Stomach (tissue), 9 donors: ENCODE results near the gene AK9. TPM values are rescaled to one million over a fixed set of nuclear protein-coding genes. Genes with fewer than 3 reads are reported as not detected.
"Not testable (repeated sequence)": the region's sequence is repeated elsewhere in the genome, so short reads cannot be mapped to it uniquely, and the experiment has no call there.

Experiments
- DNase-seq, 2 donors: peaks; one replicate each; pipeline versions ENCODE4 v3.0.0 to v3.0.0-alpha.2; 2013 to 2019
- H3K27ac ChIP-seq, 5 donors: fragments of 200-600 bp in 4 of 5; sonication (generic) in 4 of 5; one replicate each; pipeline ENCODE4 v1.5.1; 2013 to 2019; ENCODE audit warnings: mild to moderate bottlenecking in 1 of 5, moderate library complexity in 1 of 5
- H3K27me3 ChIP-seq, 3 donors: fragments of 200-600 bp; sonication (generic); one replicate each; pipeline ENCODE4 v1.5.1; 2017 to 2019; ENCODE audit warnings: mixed run types in 1 of 3
- H3K36me3 ChIP-seq, 4 donors: fragments of 200-600 bp; sonication (generic); 1 replicate in 3 of 4; 2 replicates in 1 of 4; pipeline ENCODE4 v1.5.1; 2016 to 2019
- H3K4me1 ChIP-seq, 4 donors: fragments of 200-600 bp; sonication (generic); one replicate each; pipeline ENCODE4 v1.5.1; 2016 to 2019
- H3K4me3 ChIP-seq, 4 donors: fragments of 200-600 bp; sonication (generic) in 3 of 4; one replicate each; pipeline ENCODE4 v1.5.1; 2016 to 2019; ENCODE audit warnings: mild to moderate bottlenecking in 1 of 4
- H3K9me3 ChIP-seq, 4 donors: fragments of 200-600 bp; sonication (generic); one replicate each; pipeline ENCODE4 v1.5.1; 2016 to 2019
- CTCF ChIP-seq, 7 experiments: fragments of 450-650 bp in 4 of 7; fragments of 200-600 bp in 3 of 7; sonication (generic) in 3 of 7; IDR thresholded peaks; one replicate each; pipeline ENCODE4 v1.5.1; 2016 to 2019; ENCODE audit warnings: antibody characterized with exemption in 7 of 7, control low read depth in 2 of 7, mild to moderate bottlenecking in 1 of 7
- EP300 ChIP-seq: sonication (generic); formaldehyde crosslinking; IDR thresholded peaks from one replicate; pipeline ENCODE4 v1.6.1; 2017; ENCODE audit warnings: antibody characterized with exemption
- POLR2A ChIP-seq, 4 donors: fragments of 450-650 bp; IDR thresholded peaks; one replicate each; pipeline ENCODE4 v1.6.1; 2016; ENCODE audit warnings: antibody characterized with exemption in 4 of 4, control low read depth in 2 of 4, mild to moderate bottlenecking in 1 of 4, moderate library complexity in 1 of 4
- POLR2AphosphoS5 ChIP-seq, 3 donors: sonication (generic); formaldehyde crosslinking; IDR thresholded peaks; one replicate each; pipeline ENCODE4 v1.6.1; 2016; ENCODE audit warnings: antibody characterized with exemption in 3 of 3
- WGBS, 5 donors: extraction: QIAGEN DNeasy Blood & Tissue Kit in 3 of 5; methylation state at CpG; one replicate each; pipeline versions ENCODE4 v1.1.5 to v1.1.7; 2013 to 2018; 5-methylcytosine and 5-hydroxymethylcytosine counted together
- intact Hi-C: fragments of 100-400 bp; cut with DNase I; formaldehyde crosslinking; loops from one replicate; pipeline ENCODE4 v1.15.1; 2023; ENCODE audit warnings: low total_unique reads
- polyA plus RNA-seq, 3 donors: library from polyadenylated mRNA; stranded (reverse); fragments of 200-250 nt; gene quantifications; one replicate each; pipeline ENCODE4 v1.2.3, GENCODE V29; 2013
- total RNA-seq, 5 donors: library from RNA; depleted of rRNA; stranded (reverse); fragments of >200 nt; gene quantifications; one replicate each; pipeline versions ENCODE4 v1.1.0 to v1.2.3, GENCODE V29; 2014 to 2016
- donor health status: healthy with polysubstance abuse.
- donor health status: Bipolar disorder and iron deficiency.
- donor health status: healthy.

Gene AK9
- total and polyA plus RNA-seq, 8 donors, result 3.8 to 20.3 (median 9.1) TPM

- Histone ChIP-seq H3K4me1 (peaks cover 12 to 28% (median 15%) of the 10 kb centered on the region in 4 donors), H3K9me3 (no peaks in the 10 kb centered on the region), H3K27me3 (no peaks in the 10 kb centered on the region), H3K4me3 (no peak overlapping the region), H3K36me3 (peaks cover 31 to 88% (median 76%) of the 10 kb centered on the region in 4 donors), H3K27ac (peak overlapping the region; percentile 44 to 80 (median 65))
- no peak for DNase-seq
- 44 to 61% (median 48%) methylated on average over 7 of the region's 7 CpGs for WGBS, 5 donors
- intact Hi-C loops, result no loop called here
- TF ChIP-seq POLR2AphosphoS5 (IDR thresholded peaks at IDR 0.05), result peak in 1 of 3 donors; percentile 21
- no peak for TF ChIP-seq POLR2A (IDR thresholded peaks at IDR 0.05)
Measured at GRCh38 chr6:109466212-109466923, 224.6 kb downstream of the AK9 start.

- Histone ChIP-seq H3K27me3 (no peaks in the 10 kb centered on the region), H3K27ac (peak overlapping the region; percentile 44 to 80 (median 65)), H3K9me3 (no peaks in the 10 kb centered on the region), H3K4me1 (peaks cover 13 to 32% (median 16%) of the 10 kb centered on the region in 4 donors), H3K4me3 (no peak overlapping the region), H3K36me3 (peaks cover 27 to 88% (median 74%) of the 10 kb centered on the region in 4 donors)
- TF ChIP-seq POLR2AphosphoS5 (IDR thresholded peaks at IDR 0.05) (peak in 1 of 3 donors; percentile 32), POLR2A (IDR thresholded peaks at IDR 0.05) (no peak)
- WGBS, 5 donors, result 34 to 60% (median 45%) methylated on average over 4 to 7 of the region's 7 CpGs
- DNase-seq, result peak; percentile 66 to 79
- intact Hi-C loops, result no loop called here
Measured at GRCh38 chr6:109465772-109466171, 225.2 kb downstream of the AK9 start.

- H3K27me3 ChIP-seq, result no peaks in the 10 kb centered on the region
- H3K27ac ChIP-seq, result no peak overlapping the region
- no peak overlapping the region for H3K4me3 ChIP-seq
- no peaks in the 10 kb centered on the region for H3K9me3 ChIP-seq
- no peak for DNase-seq
- intact Hi-C loops, result no loop called here
- H3K4me1 ChIP-seq, result peaks cover 27 to 55% (median 28%) of the 10 kb centered on the region in 4 donors
- 73 to 93% (median 80%) methylated on average over 1 of the region's 1 CpG for WGBS, 5 donors
- TF ChIP-seq POLR2A (IDR thresholded peaks at IDR 0.05) (no peak), CTCF (IDR thresholded peaks at IDR 0.05) (no peak), EP300 (no peak), POLR2AphosphoS5 (IDR thresholded peaks at IDR 0.05) (no peak)
- H3K36me3 ChIP-seq, result peaks cover 19 to 51% (median 38%) of the 10 kb centered on the region in 4 donors
Measured at GRCh38 chr6:109461733-109462526, 229.1 kb downstream of the AK9 start.

GRCh38 chr6:109461205-109461604 is 229.8 kb downstream of the AK9 start:
- intact Hi-C loops, H3K4me3 ChIP-seq, H3K27me3 ChIP-seq, H3K9me3 ChIP-seq, DNase-seq: not testable (repeated sequence)
- H3K36me3 ChIP-seq, result peaks cover 17 to 43% (median 33%) of the 10 kb centered on the region in 4 donors
- peaks cover 30 to 57% (median 32%) of the 10 kb centered on the region in 4 donors for H3K4me1 ChIP-seq
- H3K27ac ChIP-seq, result peak overlapping the region in 4 of 5 donors; percentile 12 to 88 (median 32)
- 94 to 100% (median 96%) methylated on average over 1 of the region's 1 CpG for WGBS, 5 donors

GRCh38 chr6:109460161-109460829 is 230.7 kb downstream of the AK9 start:
- WGBS, 5 donors, result 55 to 70% (median 64%) methylated on average over 3 of the region's 3 CpGs
- Histone ChIP-seq H3K4me3 (no peak overlapping the region), H3K9me3 (no peaks in the 10 kb centered on the region), H3K4me1 (peaks cover 25 to 51% (median 26%) of the 10 kb centered on the region in 4 donors), H3K36me3 (peaks cover 9 to 34% (median 24%) of the 10 kb centered on the region in 4 donors), H3K27ac (peak overlapping the region; percentile 13 to 88 (median 33)), H3K27me3 (no peaks in the 10 kb centered on the region)
- DNase-seq, result peak in 1 of 2 donors; percentile 55
- TF ChIP-seq POLR2AphosphoS5 (IDR thresholded peaks at IDR 0.05), result no peak
- TF ChIP-seq POLR2A (IDR thresholded peaks at IDR 0.05), result no peak
- TF ChIP-seq CTCF (IDR thresholded peaks at IDR 0.05), result no peak
- no peak for TF ChIP-seq EP300
- intact Hi-C loops, result no loop called here
